Activated B cell treated with CpG ODN at 0.5 μM for 24 hours (primary cell): ENCODE measurements around the gene DHX36. TPM values are rescaled to one million over a fixed set of nuclear protein-coding genes. Genes with fewer than 3 reads are reported as not detected.
A peak's percentile ranks its signal among the peaks of the same experiment; 100 is the strongest.

Experiments
- ATAC-seq: fragments of 200-7000 bp; cut with Tn5 transposase; one replicate; pipeline ENCODE4 v1.10.0; 2021; ENCODE audit warnings: low read depth, mild to moderate bottlenecking, moderate library complexity
- CTCF ChIA-PET: fragments of 350-600 bp; sonication (Branson Sonifier 250); formaldehyde crosslinking; loops from one replicate; lab custom pipeline; 2021; ENCODE audit warnings: antibody characterized with exemption; lab: Charles Lee
- POLR2A ChIA-PET: fragments of 350-600 bp; sonication (Branson Sonifier 250); formaldehyde crosslinking; loops from one replicate; lab custom pipeline; 2021; ENCODE audit warnings: antibody characterized with exemption; lab: Charles Lee
- DNase-seq: peaks from one replicate; pipeline ENCODE4 v3.0.0; 2022
- H3K27ac Mint-ChIP-seq: one replicate; pipeline ENCODE4 v1.8.0; 2020; ENCODE audit warnings: mixed read lengths
- H3K27me3 Mint-ChIP-seq: one replicate; pipeline ENCODE4 v1.8.0; 2021; ENCODE audit warnings: mixed read lengths
- H3K36me3 Mint-ChIP-seq: one replicate; pipeline ENCODE4 v1.8.0; 2021; ENCODE audit warnings: low read depth, mixed read lengths
- H3K4me1 Mint-ChIP-seq: one replicate; pipeline ENCODE4 v1.8.0; 2021; ENCODE audit warnings: mixed read lengths
- H3K4me3 Mint-ChIP-seq: one replicate; pipeline ENCODE4 v1.8.0; 2020; ENCODE audit warnings: mild to moderate bottlenecking, mixed read lengths
- H3K9me3 Mint-ChIP-seq: one replicate; pipeline ENCODE4 v1.8.0; 2020; ENCODE audit warnings: mixed read lengths
- CTCF ChIP-seq: fragments of 200-600 bp; IDR thresholded peaks from one replicate; pipeline ENCODE4 v1.8.0; 2022; ENCODE audit warnings: antibody characterized with exemption, mild to moderate bottlenecking
- intact Hi-C: fragments of 100-400 bp; cut with micrococcal nuclease; formaldehyde crosslinking; loops from one replicate; pipeline ENCODE4 v1.15.1; 2024
- total RNA-seq: library from RNA; stranded (reverse); gene quantifications from 2 replicates; pipeline ENCODE4 v1.2.3, GENCODE V29; 2022

DHX36 gene
- total RNA-seq, 1 donor from 2014 or later: 110 TPM

- peaks cover 75% of the 10 kb centered on the region for H3K36me3 Mint-ChIP-seq
- no peaks in the 10 kb centered on the region for H3K27me3 Mint-ChIP-seq
- H3K27ac Mint-ChIP-seq: no peak overlapping the region
- CTCF ChIA-PET: no interaction called here
- DNase-seq (no peak), ATAC-seq (no peak)
- intact Hi-C loops: no loop called here
- H3K9me3 Mint-ChIP-seq: no peaks in the 10 kb centered on the region
- POLR2A ChIA-PET: no interaction called here
- H3K4me1 Mint-ChIP-seq: peaks cover 10% of the 10 kb centered on the region
- H3K4me3 Mint-ChIP-seq: no peak overlapping the region
- TF ChIP-seq CTCF: no peak
These were observed 13.4 kb downstream of the DHX36 start for GRCh38 chr3:154310840-154311239.

GRCh38 chr3:154307363-154307762, 16.9 kb downstream of the DHX36 start:
- DNase-seq (no peak), ATAC-seq (no peak)
- Mint-ChIP-seq H3K36me3 (peaks cover 75% of the 10 kb centered on the region), H3K9me3 (no peaks in the 10 kb centered on the region), H3K4me3 (no peak overlapping the region), H3K4me1 (peaks cover 18% of the 10 kb centered on the region), H3K27me3 (no peaks in the 10 kb centered on the region), H3K27ac (peak overlapping the region; percentile 9)
- ChIA-PET POLR2A (interaction anchor here (0.7 kb wide), 1 partner anchor 16 kb away, joined by 3 read pairs; no protein-coding TSS in a partner anchor), CTCF (no interaction called here)
- intact Hi-C loops: no loop called here
- no peak for TF ChIP-seq CTCF

- Mint-ChIP-seq H3K4me1 (peaks cover 18% of the 10 kb centered on the region), H3K4me3 (no peak overlapping the region), H3K27ac (no peak overlapping the region), H3K9me3 (no peaks in the 10 kb centered on the region), H3K27me3 (no peaks in the 10 kb centered on the region), H3K36me3 (peaks cover 90% of the 10 kb centered on the region)
- ChIA-PET POLR2A (no interaction called here), CTCF (no interaction called here)
- TF ChIP-seq CTCF: no peak
- intact Hi-C loops: no loop called here
- peak; percentile 28 for ATAC-seq
- no peak for DNase-seq
These were observed 19.4 kb downstream of the DHX36 start for GRCh38 chr3:154304936-154305335.

GRCh38 chr3:154304116-154304786, 20.0 kb downstream of the DHX36 start:
- Mint-ChIP-seq H3K27ac (no peak overlapping the region), H3K9me3 (no peaks in the 10 kb centered on the region), H3K4me1 (peaks cover 18% of the 10 kb centered on the region), H3K27me3 (no peaks in the 10 kb centered on the region), H3K4me3 (no peak overlapping the region), H3K36me3 (peaks cover 89% of the 10 kb centered on the region)
- ChIA-PET POLR2A (no interaction called here), CTCF (no interaction called here)
- no peak for DNase-seq
- intact Hi-C loops: no loop called here
- no peak for ATAC-seq
- TF ChIP-seq CTCF: no peak

GRCh38 chr3:154301561-154301960, 22.7 kb downstream of the DHX36 start:
- intact Hi-C loops: no loop called here
- no peak overlapping the region for H3K4me3 Mint-ChIP-seq
- CTCF ChIA-PET: no interaction called here

More at GRCh38 chr3:154301561-154301960, 22.7 kb downstream of the DHX36 start:
- DNase-seq (no peak), ATAC-seq (no peak)
- Mint-ChIP-seq H3K4me1 (peaks cover 8% of the 10 kb centered on the region), H3K36me3 (peaks cover 84% of the 10 kb centered on the region), H3K27me3 (no peaks in the 10 kb centered on the region), H3K9me3 (no peaks in the 10 kb centered on the region), H3K27ac (no peak overlapping the region)
- POLR2A ChIA-PET: interaction anchor here (0.7 kb wide), 1 partner anchor 31 kb away, joined by 4 read pairs; no protein-coding TSS in a partner anchor
- TF ChIP-seq CTCF: no peak
